OCI-LY3 (cell line): ENCODE measurements around the gene PPP1R14D.

ENCODE experiments used
- CTCF ChIP-seq: fragments of 200-600, 300-600 bp; sonication (generic); IDR thresholded peaks from 2 replicates; pipeline ENCODE4 v1.5.1; 2014; ENCODE audit warnings: antibody characterized with exemption, low read length, low read depth
- EZH2phosphoT487 ChIP-seq: fragments of 200-600 bp; shearing (Covaris generic); IDR thresholded peaks from 2 replicates; pipeline ENCODE4 v1.6.1; 2018; ENCODE audit warnings: antibody characterized with exemption, mixed run types, low read depth

DNA sequence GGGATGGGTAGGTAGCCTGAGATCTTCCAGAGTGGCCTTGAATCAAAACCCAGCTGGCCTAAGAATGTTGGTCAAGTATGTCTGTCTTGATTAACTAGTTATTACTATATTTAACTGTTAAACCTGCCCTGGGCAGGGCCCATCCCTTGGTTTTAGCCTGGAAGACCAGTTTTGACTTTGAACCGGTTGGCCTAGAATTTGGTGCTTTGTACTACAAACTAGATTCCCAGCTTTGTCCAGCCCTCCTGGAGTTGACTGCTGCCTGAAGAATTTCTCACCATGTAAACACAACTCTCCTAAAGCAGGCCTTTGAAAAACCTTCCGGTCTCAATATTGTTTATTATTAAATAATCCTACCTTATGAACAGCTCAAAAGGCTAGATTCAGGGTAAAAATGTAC lies 42.7 kb downstream of the PPP1R14D start:
- TF ChIP-seq EZH2phosphoT487 (no peak), CTCF (no peak)
